Fibroblast of lung (primary cell): ENCODE results near the gene CHM. TPM values are rescaled to one million over a fixed set of nuclear protein-coding genes. Genes with fewer than 3 reads are reported as not detected.

ENCODE experiments used
- DNase-seq, 2 donors: peaks; one replicate each; pipeline versions ENCODE4 v3.0.0 to v3.0.0-alpha.2; 2010; ENCODE audit warnings: low read depth in 2 of 2
- H2AFZ ChIP-seq: 2 replicates; pipeline ENCODE4 v1.5.1; 2012; ENCODE audit warnings: low read length, control low read depth, inconsistent platforms
- H3K27ac ChIP-seq: 2 replicates; pipeline ENCODE4 v1.5.1; 2011; ENCODE audit warnings: low read length, control low read depth; ENCODE audit not compliant: insufficient read depth
- H3K27me3 ChIP-seq: 2 replicates; pipeline ENCODE4 v1.5.1; 2011; ENCODE audit warnings: mild to moderate bottlenecking, low read length; ENCODE audit not compliant: control insufficient read depth, insufficient read depth
- H3K36me3 ChIP-seq: 2 replicates; pipeline ENCODE4 v1.5.1; 2011; ENCODE audit warnings: low read length; ENCODE audit not compliant: control insufficient read depth, insufficient read depth
- H3K4me1 ChIP-seq: 2 replicates; pipeline ENCODE4 v1.5.1; 2011; ENCODE audit warnings: low read length; ENCODE audit not compliant: control insufficient read depth, insufficient read depth; ENCODE audit errors: extremely low read depth
- H3K4me2 ChIP-seq: 2 replicates; pipeline ENCODE4 v1.5.1; 2011; ENCODE audit warnings: low read length, control low read depth; ENCODE audit not compliant: insufficient read depth; ENCODE audit errors: extremely low read depth
- H3K4me3 ChIP-seq, 4 experiments: fragments of 200-600 bp in 1 of 4; sonication (generic) in 1 of 4; replicated peaks in 1 of 4; 2 replicates each; pipeline ENCODE4 v1.5.1; 2011 to 2016; ENCODE audit warnings: low read length in 4 of 4, low read depth in 3 of 4, mild to moderate bottlenecking in 3 of 4, control low read depth in 2 of 4, inconsistent platforms in 1 of 4, mixed read lengths in 1 of 4; ENCODE audit not compliant: insufficient read depth in 1 of 4; ENCODE audit errors: control extremely low read depth in 1 of 4
- H3K79me2 ChIP-seq: 2 replicates; pipeline ENCODE4 v1.5.1; 2012; ENCODE audit warnings: mild to moderate bottlenecking, low read length, inconsistent platforms; ENCODE audit not compliant: control insufficient read depth, insufficient read depth
- H3K9ac ChIP-seq: 2 replicates; pipeline ENCODE4 v1.5.1; 2011; ENCODE audit warnings: mild to moderate bottlenecking, low read length, control low read depth; ENCODE audit not compliant: insufficient read depth
- H3K9me3 ChIP-seq: 2 replicates; pipeline ENCODE4 v1.5.1; 2012; ENCODE audit warnings: low read depth, low read length; ENCODE audit not compliant: control insufficient read depth, insufficient read depth
- H4K20me1 ChIP-seq: 2 replicates; pipeline ENCODE4 v1.5.1; 2011; ENCODE audit warnings: low read length; ENCODE audit not compliant: control insufficient read depth, insufficient read depth; ENCODE audit errors: extremely low read depth
- CTCF ChIP-seq, 2 donors: IDR thresholded peaks in 1 of 2; conservative IDR thresholded peaks in 1 of 2; 1 replicate in 1 of 2; 2 replicates in 1 of 2; pipeline ENCODE4 v1.5.1; 2011 to 2012; ENCODE audit warnings: low read length in 2 of 2, control low read depth in 1 of 2, inconsistent platforms in 1 of 2, low read depth in 1 of 2, mild to moderate bottlenecking in 1 of 2
- EZH2 ChIP-seq: IDR thresholded peaks from 2 replicates; pipeline ENCODE4 v1.5.1; 2012; ENCODE audit warnings: low read length, control low read depth, mild to moderate bottlenecking; ENCODE audit errors: missing control alignments
- polyA plus RNA-seq, 2 donors: library from polyadenylated mRNA; depleted of rRNA in 1 of 2; stranded (reverse) in 1 of 2; unstranded in 1 of 2; fragments of >200 nt; gene quantifications; 2 replicates each; pipeline ENCODE4 v1.2.1, GENCODE V29; 2011 to 2012; ENCODE audit warnings: missing spikeins in 1 of 2
- total RNA-seq: library from RNA; depleted of rRNA; stranded (reverse); fragments of >200 nt; gene quantifications from 2 replicates; pipeline ENCODE4 v1.2.1, GENCODE V29; 2014

Gene CHM
- total and polyA plus RNA-seq, 2 donors (not counting 1 experiment from before 2014, with no cell fraction given) = 22.4 to 33.4 TPM

DNA sequence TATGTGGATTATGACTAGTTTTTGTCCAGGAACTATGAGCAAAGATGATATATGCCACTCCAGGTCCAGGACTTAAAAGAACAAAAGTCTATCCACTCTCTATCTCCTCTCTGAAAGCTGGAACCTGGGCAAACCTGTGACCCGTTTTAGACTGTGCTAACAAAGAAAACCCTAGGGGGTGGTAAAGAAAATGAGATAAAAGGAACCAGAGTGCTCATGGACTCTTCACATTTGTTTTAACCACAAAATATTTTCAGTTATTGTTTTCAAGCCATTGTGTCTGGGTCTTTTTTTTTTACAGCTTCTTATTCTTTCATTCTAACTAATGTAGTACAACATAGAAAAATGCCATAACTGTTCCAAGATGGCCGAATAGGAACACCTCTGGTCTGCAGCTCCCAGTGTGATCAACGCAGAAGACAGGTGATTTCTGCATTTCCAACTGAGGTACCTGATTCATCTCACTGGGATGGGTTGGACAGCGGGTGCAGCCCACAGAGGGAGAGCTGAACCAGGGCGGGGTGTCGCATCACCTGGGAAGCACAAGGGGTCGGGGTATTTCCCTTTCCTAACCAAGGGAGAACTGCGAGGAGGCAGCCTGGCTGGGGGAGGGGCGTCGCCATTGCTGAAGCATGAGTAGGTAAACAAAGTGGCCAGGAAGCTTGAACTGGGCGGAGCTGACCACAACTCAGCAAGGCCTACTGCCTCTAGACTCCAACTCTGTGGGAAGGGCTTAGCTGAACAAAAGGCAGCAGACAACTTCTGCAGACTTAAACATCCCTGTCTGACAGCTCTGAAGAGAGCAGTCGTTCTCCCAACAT lies 45.1 kb downstream of the CHM start:
- Histone ChIP-seq H2AFZ (no peak overlapping the region), H4K20me1 (no peaks in the 10 kb centered on the region), H3K4me3 (no peak overlapping the region), H3K4me2 (no peak overlapping the region), H3K27ac (no peak overlapping the region), H3K27me3 (no peaks in the 10 kb centered on the region), H3K79me2 (peaks cover 2% of the 10 kb centered on the region), H3K9ac (no peak overlapping the region), H3K9me3 (no peaks in the 10 kb centered on the region), H3K4me1 (no peaks in the 10 kb centered on the region), H3K36me3 (no peaks in the 10 kb centered on the region)
- DNase-seq = peak; percentile 49 to 67
- no peak for TF ChIP-seq CTCF (conservative IDR thresholded peaks at IDR 0.05 in 1 of 2, IDR thresholded peaks at IDR 0.05 in 1 of 2; ENCODE audit: low read depth in 1 of 2, low read length in 2 of 2)
- no peak for TF ChIP-seq EZH2

DNA sequence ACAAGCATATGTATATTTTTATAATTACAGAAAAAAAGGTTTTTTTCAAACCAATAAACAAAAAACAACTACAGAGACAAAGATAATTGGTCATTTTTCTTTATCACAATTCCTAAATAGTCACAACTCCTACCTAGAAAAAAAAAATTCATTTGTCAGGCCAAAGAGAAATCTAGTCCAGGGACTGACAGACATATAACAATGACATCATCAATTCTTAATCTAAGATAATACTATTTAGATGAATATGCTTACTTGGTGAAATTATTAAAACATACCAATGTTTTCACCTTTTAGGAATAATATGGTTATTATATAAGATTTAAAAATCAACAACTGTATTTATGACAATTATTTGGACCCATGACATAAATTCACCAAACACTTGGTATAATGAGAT lies 48.4 kb downstream of the CHM start:
- Histone ChIP-seq H3K79me2 (peaks cover 2% of the 10 kb centered on the region), H3K4me3 (no peak overlapping the region), H3K4me1 (peaks cover 2% of the 10 kb centered on the region), H2AFZ (no peak overlapping the region), H4K20me1 (no peaks in the 10 kb centered on the region), H3K27ac (no peak overlapping the region), H3K9me3 (no peaks in the 10 kb centered on the region), H3K4me2 (no peak overlapping the region), H3K27me3 (no peaks in the 10 kb centered on the region), H3K36me3 (no peaks in the 10 kb centered on the region), H3K9ac (no peak overlapping the region)
- no peak for TF ChIP-seq EZH2
- no peak for TF ChIP-seq CTCF (conservative IDR thresholded peaks at IDR 0.05 in 1 of 2, IDR thresholded peaks at IDR 0.05 in 1 of 2; ENCODE audit: low read depth in 1 of 2, low read length in 2 of 2)
- no peak for DNase-seq

- Histone ChIP-seq H2AFZ (no peak overlapping the region), H3K4me1 (peaks cover 2% of the 10 kb centered on the region), H3K4me2 (no peak overlapping the region), H3K36me3 (no peaks in the 10 kb centered on the region), H4K20me1 (no peaks in the 10 kb centered on the region), H3K27me3 (no peaks in the 10 kb centered on the region), H3K9ac (no peak overlapping the region), H3K9me3 (no peaks in the 10 kb centered on the region), H3K4me3 (no peak overlapping the region), H3K27ac (no peak overlapping the region), H3K79me2 (peaks cover 2% of the 10 kb centered on the region)
- TF ChIP-seq EZH2 = no peak
- DNase-seq = no peak
Measured at GRCh38 chrX:85996555-85996954, 50.8 kb downstream of the CHM start.
